Liver (tissue), 9 donors: Measurements from ENCODE around the gene FKBP1B. TPM values are rescaled to one million over a fixed set of nuclear protein-coding genes. Genes with fewer than 3 reads are reported as not detected.
A peak's percentile ranks its signal among the peaks of the same experiment; 100 is the strongest.

ENCODE experiments used
- DNase-seq: peaks from one replicate; pipeline ENCODE4 v3.0.0-alpha.2; 2017; ENCODE audit warnings: low spot score
- H3K27ac ChIP-seq, 2 donors: one replicate each; pipeline ENCODE4 v1.7.0; 2013; ENCODE audit warnings: inconsistent platforms in 2 of 2, low read length in 2 of 2, control low read depth in 1 of 2, low read depth in 1 of 2, mild to moderate bottlenecking in 1 of 2
- H3K27me3 ChIP-seq, 4 donors: one replicate each; pipeline versions ENCODE4 v1.6.1 to v1.7.0; 2013; ENCODE audit warnings: low read length in 3 of 4, inconsistent platforms in 1 of 4, mild to moderate bottlenecking in 1 of 4, moderate library complexity in 1 of 4; ENCODE audit not compliant: control insufficient read depth in 4 of 4, insufficient read depth in 4 of 4
- H3K36me3 ChIP-seq, 4 donors: one replicate each; pipeline versions ENCODE4 v1.6.1 to v1.7.0; 2013; ENCODE audit warnings: low read length in 3 of 4, mild to moderate bottlenecking in 3 of 4, low read depth in 1 of 4, moderate library complexity in 1 of 4; ENCODE audit not compliant: control insufficient read depth in 4 of 4, insufficient read depth in 3 of 4
- H3K4me1 ChIP-seq, 4 donors: one replicate each; pipeline versions ENCODE4 v1.6.1 to v1.7.0; 2013; ENCODE audit warnings: low read length in 3 of 4, mild to moderate bottlenecking in 3 of 4, moderate library complexity in 1 of 4; ENCODE audit not compliant: control insufficient read depth in 4 of 4, insufficient read depth in 4 of 4
- H3K4me3 ChIP-seq, 3 donors: one replicate each; pipeline versions ENCODE4 v1.6.1 to v1.7.0; 2013; ENCODE audit warnings: low read length in 3 of 3, control low read depth in 1 of 3, low read depth in 1 of 3, mild to moderate bottlenecking in 1 of 3
- H3K9ac ChIP-seq, 2 donors: one replicate each; pipeline ENCODE4 v1.7.0; 2013; ENCODE audit warnings: low read length in 2 of 2, mild to moderate bottlenecking in 2 of 2, moderate library complexity in 2 of 2, control low read depth in 1 of 2, low read depth in 1 of 2
- H3K9me3 ChIP-seq, 4 donors: one replicate each; pipeline versions ENCODE4 v1.6.1 to v1.7.0; 2013; ENCODE audit warnings: low read length in 3 of 4; ENCODE audit not compliant: control insufficient read depth in 4 of 4
- ATF3 ChIP-seq: IDR thresholded peaks from 2 replicates; pipeline ENCODE4 v1.6.1; 2016; ENCODE audit warnings: antibody characterized with exemption
- FOXA2 ChIP-seq: IDR thresholded peaks from 2 replicates; pipeline ENCODE4 v1.6.1; 2016; ENCODE audit warnings: antibody characterized with exemption
- GABPA ChIP-seq, 2 donors: IDR thresholded peaks in 1 of 2; conservative IDR thresholded peaks in 1 of 2; 2 replicates each; pipeline ENCODE4 v1.6.1; 2016; ENCODE audit warnings: antibody characterized with exemption in 2 of 2, mild to moderate bottlenecking in 1 of 2, moderate library complexity in 1 of 2
- HNF4A ChIP-seq, 2 donors: conservative IDR thresholded peaks; 2 replicates each; pipeline ENCODE4 v1.6.1; 2016; ENCODE audit warnings: antibody characterized with exemption in 2 of 2, mild to moderate bottlenecking in 2 of 2
- HNF4G ChIP-seq: IDR thresholded peaks from 2 replicates; pipeline ENCODE4 v1.6.1; 2016; ENCODE audit warnings: antibody characterized with exemption
- JUND ChIP-seq, 2 donors: IDR thresholded peaks; 2 replicates each; pipeline ENCODE4 v1.6.1; 2016; ENCODE audit warnings: antibody characterized with exemption in 2 of 2
- NR2F2 ChIP-seq: IDR thresholded peaks from 2 replicates; pipeline ENCODE4 v1.6.1; 2016; ENCODE audit warnings: antibody characterized with exemption
- RAD21 ChIP-seq, 2 donors: IDR thresholded peaks; 2 replicates each; pipeline ENCODE4 v1.6.1; 2016; ENCODE audit warnings: antibody characterized with exemption in 2 of 2, mild to moderate bottlenecking in 2 of 2
- REST ChIP-seq: IDR thresholded peaks from 2 replicates; pipeline ENCODE4 v1.6.1; 2016; ENCODE audit warnings: antibody characterized with exemption, mild to moderate bottlenecking
- RXRA ChIP-seq, 2 donors: IDR thresholded peaks; 2 replicates each; pipeline ENCODE4 v1.6.1; 2017 to 2018; ENCODE audit warnings: antibody characterized with exemption in 2 of 2, mild to moderate bottlenecking in 1 of 2
- SP1 ChIP-seq: IDR thresholded peaks from 2 replicates; pipeline ENCODE4 v1.6.1; 2018; ENCODE audit warnings: antibody characterized with exemption, mild to moderate bottlenecking
- TAF1 ChIP-seq: conservative IDR thresholded peaks from 2 replicates; pipeline ENCODE4 v1.6.1; 2016; ENCODE audit warnings: antibody characterized with exemption, mild to moderate bottlenecking
- WGBS: extraction: QIAGEN DNeasy Blood & Tissue Kit; methylation state at CpG from one replicate; pipeline ENCODE4 v1.1.7; 2013; 5-methylcytosine and 5-hydroxymethylcytosine counted together
- polyA plus RNA-seq, 2 donors: library from polyadenylated mRNA; stranded (reverse) in 1 of 2; unstranded in 1 of 2; fragments of 200-250 nt in 1 of 2; fragments of >200 nt in 1 of 2; fragmentation: Nextera tagmentation in 1 of 2; extraction: Ambion mirVana in 1 of 2; gene quantifications; one replicate each; pipeline versions ENCODE4 v1.2.1 to v1.2.3, GENCODE V29; 2013 to 2015
- total RNA-seq, 2 donors: library from RNA; depleted of rRNA; stranded (reverse); fragments of >200 nt; gene quantifications; one replicate each; pipeline ENCODE4 v1.2.3, GENCODE V29; 2014
- TF ChIP-seq, protein P1 (sequence below): fragments of 150-350 bp; IDR thresholded peaks from 2 replicates; pipeline ENCODE4 v1.5.1; 2017; ENCODE audit warnings: improper control_type of control experiment, low read depth, low read length; ENCODE audit not compliant: missing input control
- donor health status: healthy.
- donor health status: healthy.
- donor health status: healthy.
- donor health status: healthy.
- donor health status: healthy.

FKBP1B gene
- total and polyA plus RNA-seq, 4 donors, result 3.6 to 23.6 (median 11.5) TPM

DNA sequence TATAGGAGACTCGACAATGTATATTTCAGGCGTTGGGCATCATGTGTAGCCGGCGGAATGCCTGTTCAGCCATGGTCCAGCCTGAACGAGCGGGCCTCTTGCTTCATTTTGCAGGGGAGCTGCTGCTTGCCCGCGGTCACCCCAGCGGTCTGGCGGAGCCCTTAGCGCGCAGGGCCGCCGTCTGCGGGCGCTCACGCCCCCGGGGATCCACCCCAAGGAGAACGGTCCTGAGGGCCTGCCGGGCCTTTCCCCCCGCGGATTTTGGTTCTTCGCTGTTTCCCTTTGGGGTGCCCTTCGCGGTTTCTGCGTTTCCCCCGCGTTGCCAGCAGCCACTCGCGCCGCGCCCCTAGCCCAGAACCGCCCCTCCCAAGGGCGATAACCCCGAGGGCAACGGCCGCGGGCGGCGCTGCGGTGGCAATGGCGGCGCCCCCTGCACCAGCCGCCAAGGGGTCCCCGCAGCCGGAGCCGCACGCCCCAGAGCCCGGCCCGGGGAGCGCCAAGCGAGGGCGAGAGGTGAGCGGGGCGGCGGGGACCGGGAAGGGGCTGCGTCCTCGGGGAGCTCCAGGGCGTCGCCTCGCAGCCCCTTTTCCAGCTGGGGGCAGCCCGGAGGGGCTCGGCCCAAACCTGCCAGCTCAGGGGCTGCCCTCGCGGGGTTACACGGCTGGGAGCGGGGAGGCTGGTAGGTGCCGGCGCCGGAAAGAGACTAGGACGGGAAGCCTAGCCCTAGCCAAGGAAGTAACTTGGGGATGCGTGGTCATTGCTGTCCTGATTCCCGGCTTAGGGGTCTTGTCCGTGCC lies 39.7 kb upstream of the FKBP1B start, which contains the start of gene MFSD2B:
MFSD2B (plus strand) TSS at position 406 of the 797 bp plus-strand sequence; CDS start at position 418, 12 bp downstream.
- DNase-seq, result peak; percentile 73
- 6% methylated on average over 75 of the region's 75 CpGs for WGBS
- no peak within 1 kb of the TSS for H3K27ac ChIP-seq
- no peaks in the 10 kb centered on the region for H3K36me3 ChIP-seq
- H3K4me3 ChIP-seq, result peak within 1 kb of the TSS in 2 of 3 donors; percentile 42 to 54
- H3K9ac ChIP-seq, result no peak within 1 kb of the TSS
- H3K27me3 ChIP-seq, result no peaks in the 10 kb centered on the region
- H3K9me3 ChIP-seq, result no peaks in the 10 kb centered on the region
- TF ChIP-seq ATF3 (no peak), RXRA (IDR thresholded peaks at IDR 0.05) (peak in 1 of 2 donors; percentile 47)
- H3K4me1 ChIP-seq, result peaks cover 3 to 10% (median 6%) of the 10 kb centered on the region in 4 donors

DNA sequence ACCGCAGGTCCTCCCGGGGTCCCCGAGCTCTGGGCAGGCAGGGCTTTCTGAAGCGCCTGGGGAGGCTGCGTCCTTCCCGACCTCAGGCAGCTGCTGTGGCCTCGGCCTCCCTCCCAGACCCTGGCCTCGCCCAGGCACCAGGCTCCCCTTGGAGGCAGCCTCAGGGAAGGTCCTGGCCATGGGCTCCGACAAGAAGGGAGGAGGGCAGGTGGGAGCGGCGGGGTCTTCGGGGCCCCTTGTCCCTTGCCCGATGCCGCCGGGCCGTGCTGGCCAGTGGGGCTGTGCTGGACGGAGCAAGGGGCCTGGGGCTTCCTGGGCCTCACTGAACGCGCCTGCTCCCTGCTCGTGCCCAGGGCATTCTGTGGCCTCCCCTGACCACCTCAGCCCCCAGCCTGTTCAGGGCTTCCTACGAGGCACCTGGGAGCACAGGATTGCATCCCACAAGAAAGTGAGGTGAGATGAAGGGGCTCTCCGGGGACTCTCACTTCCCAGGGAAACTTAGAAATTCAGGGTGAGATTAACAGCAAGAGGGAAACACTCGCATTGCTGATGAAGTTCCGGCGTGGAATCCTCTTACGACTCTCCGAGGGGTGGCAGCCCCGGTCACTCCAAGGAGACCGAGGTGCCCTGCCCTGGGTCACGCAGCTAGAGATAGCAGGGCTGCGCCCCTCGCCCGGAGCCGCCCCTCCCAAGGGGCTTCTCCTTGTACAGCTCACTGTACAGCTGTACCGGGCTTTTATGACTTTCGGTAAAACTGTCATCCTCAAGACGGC lies 38.9 kb upstream of the FKBP1B start:
- H3K9ac ChIP-seq, result no peak overlapping the region
- H3K4me1 ChIP-seq, result peaks cover 3 to 10% (median 6%) of the 10 kb centered on the region in 4 donors
- peak; percentile 65 for DNase-seq
- H3K9me3 ChIP-seq, result no peaks in the 10 kb centered on the region
- no peaks in the 10 kb centered on the region for H3K27me3 ChIP-seq
- no peak overlapping the region for H3K4me3 ChIP-seq
- H3K36me3 ChIP-seq, result no peaks in the 10 kb centered on the region
- TF ChIP-seq JUND (IDR thresholded peaks at IDR 0.05), result no peak
- no peak for TF ChIP-seq GABPA (IDR thresholded peaks at IDR 0.05 in 1 of 2, conservative IDR thresholded peaks at IDR 0.05 in 1 of 2)
- TF ChIP-seq SP1, result no peak
- TF ChIP-seq FOXA2, result no peak
- 66% methylated on average over 37 of the region's 37 CpGs for WGBS
- no peak overlapping the region for H3K27ac ChIP-seq

GRCh38 chr2:24011250-24012104 lies 38.1 kb upstream of the FKBP1B start:
- DNase-seq, result peak; percentile 72
- H3K36me3 ChIP-seq, result no peaks in the 10 kb centered on the region
- H3K9ac ChIP-seq, result no peak overlapping the region
- no peak overlapping the region for H3K27ac ChIP-seq
- no peak overlapping the region for H3K4me3 ChIP-seq
- no peak for TF ChIP-seq NR2F2
- TF ChIP-seq HNF4G, result no peak
- TF ChIP-seq, protein P1, sequence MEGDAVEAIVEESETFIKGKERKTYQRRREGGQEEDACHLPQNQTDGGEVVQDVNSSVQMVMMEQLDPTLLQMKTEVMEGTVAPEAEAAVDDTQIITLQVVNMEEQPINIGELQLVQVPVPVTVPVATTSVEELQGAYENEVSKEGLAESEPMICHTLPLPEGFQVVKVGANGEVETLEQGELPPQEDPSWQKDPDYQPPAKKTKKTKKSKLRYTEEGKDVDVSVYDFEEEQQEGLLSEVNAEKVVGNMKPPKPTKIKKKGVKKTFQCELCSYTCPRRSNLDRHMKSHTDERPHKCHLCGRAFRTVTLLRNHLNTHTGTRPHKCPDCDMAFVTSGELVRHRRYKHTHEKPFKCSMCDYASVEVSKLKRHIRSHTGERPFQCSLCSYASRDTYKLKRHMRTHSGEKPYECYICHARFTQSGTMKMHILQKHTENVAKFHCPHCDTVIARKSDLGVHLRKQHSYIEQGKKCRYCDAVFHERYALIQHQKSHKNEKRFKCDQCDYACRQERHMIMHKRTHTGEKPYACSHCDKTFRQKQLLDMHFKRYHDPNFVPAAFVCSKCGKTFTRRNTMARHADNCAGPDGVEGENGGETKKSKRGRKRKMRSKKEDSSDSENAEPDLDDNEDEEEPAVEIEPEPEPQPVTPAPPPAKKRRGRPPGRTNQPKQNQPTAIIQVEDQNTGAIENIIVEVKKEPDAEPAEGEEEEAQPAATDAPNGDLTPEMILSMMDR, result no peak
- no peak for TF ChIP-seq RAD21 (IDR thresholded peaks at IDR 0.05)
- no peak for TF ChIP-seq HNF4A (conservative IDR thresholded peaks at IDR 0.05)
- TF ChIP-seq GABPA (IDR thresholded peaks at IDR 0.05 in 1 of 2, conservative IDR thresholded peaks at IDR 0.05 in 1 of 2), result no peak
- TF ChIP-seq REST, result no peak
- TF ChIP-seq SP1, result no peak
- TF ChIP-seq TAF1, result no peak
- no peak for TF ChIP-seq FOXA2
- no peak for TF ChIP-seq RXRA (IDR thresholded peaks at IDR 0.05)
- TF ChIP-seq JUND (IDR thresholded peaks at IDR 0.05), result no peak
- H3K9me3 ChIP-seq, result no peaks in the 10 kb centered on the region
- H3K4me1 ChIP-seq, result peaks cover 3 to 10% (median 6%) of the 10 kb centered on the region in 4 donors
- 82% methylated on average over 7 of the region's 7 CpGs for WGBS
- no peaks in the 10 kb centered on the region for H3K27me3 ChIP-seq
